GM12878 (cell line): Measurements from ENCODE around the gene ZNF101. TPM values are rescaled to one million over a fixed set of nuclear protein-coding genes. Genes with fewer than 3 reads are reported as not detected.

Source experiments
- ATF7 ChIP-seq: fragments of 450-650 bp; IDR thresholded peaks from 2 replicates; pipeline ENCODE4 v1.6.1; 2016; ENCODE audit warnings: low read depth, mild to moderate bottlenecking
- BCL11A ChIP-seq: IDR thresholded peaks from 2 replicates; pipeline ENCODE4 v1.6.1; 2011; ENCODE audit warnings: low read depth, low read length
- BHLHE40 ChIP-seq, 2 experiments: fragments of 450-650 bp in 1 of 2; IDR thresholded peaks; 2 replicates each; pipeline ENCODE4 v1.6.1; 2011 to 2017; ENCODE audit warnings: low read depth in 2 of 2, borderline replicate concordance in 1 of 2, improper control_type of control experiment in 1 of 2, low read length in 1 of 2, mild to moderate bottlenecking in 1 of 2
- CHD2 ChIP-seq: IDR thresholded peaks from 2 replicates; pipeline ENCODE4 v1.6.1; 2011; ENCODE audit warnings: low read depth, low read length, improper control_type of control experiment, borderline replicate concordance
- FOS ChIP-seq: IDR thresholded peaks from 3 replicates; pipeline ENCODE4 v1.6.1; 2011; ENCODE audit warnings: borderline replicate concordance; ENCODE audit not compliant: insufficient read length; ENCODE audit errors: extremely low read depth
- GABPA ChIP-seq: IDR thresholded peaks from 2 replicates; pipeline ENCODE4 v1.6.1; 2014; ENCODE audit warnings: antibody characterized with exemption, low read depth, mild to moderate bottlenecking, inconsistent platforms
- HCFC1 ChIP-seq: fragments of 150-350 bp; IDR thresholded peaks from 2 replicates; pipeline ENCODE4 v1.6.1; 2014; ENCODE audit warnings: low read length
- HDAC6 ChIP-seq: fragments of 200-600 bp; sonication (generic); IDR thresholded peaks from one replicate; pipeline ENCODE4 v1.8.0; 2017; ENCODE audit warnings: antibody characterized with exemption; ENCODE audit not compliant: unreplicated experiment
- HDGF ChIP-seq: fragments of 450-650 bp; IDR thresholded peaks from 2 replicates; pipeline ENCODE4 v1.6.1; 2016; ENCODE audit warnings: antibody characterized with exemption
- IRF4 ChIP-seq: IDR thresholded peaks from 2 replicates; pipeline ENCODE4 v1.6.1; 2011; ENCODE audit warnings: low read depth, low read length
- JUND ChIP-seq: IDR thresholded peaks from 2 replicates; pipeline ENCODE4 v1.6.1; 2012; ENCODE audit warnings: low read depth, mild to moderate bottlenecking, low read length, improper control_type of control experiment, moderate library complexity
- MTA2 ChIP-seq: fragments of 450-650 bp; IDR thresholded peaks from 2 replicates; pipeline ENCODE4 v1.6.1; 2016; ENCODE audit warnings: low read depth, mild to moderate bottlenecking, moderate library complexity
- MYB ChIP-seq: fragments of 150-350 bp; IDR thresholded peaks from 2 replicates; pipeline ENCODE4 v1.6.1; 2014; ENCODE audit warnings: mild to moderate bottlenecking, low read depth, low read length, borderline replicate concordance
- NFIC ChIP-seq: IDR thresholded peaks from 2 replicates; pipeline ENCODE4 v1.6.1; 2012; ENCODE audit warnings: low read depth, mild to moderate bottlenecking, inconsistent platforms, low read length, moderate library complexity
- POLR2A ChIP-seq: IDR thresholded peaks from 2 replicates; pipeline ENCODE4 v1.6.1; 2011; ENCODE audit warnings: low read depth, mild to moderate bottlenecking, low read length
- POLR2AphosphoS5 ChIP-seq: IDR thresholded peaks from 2 replicates; pipeline ENCODE4 v1.6.1; 2011; ENCODE audit warnings: mild to moderate bottlenecking, low read length, inconsistent platforms
- RAD51 ChIP-seq: fragments of 450-650 bp; IDR thresholded peaks from 2 replicates; pipeline ENCODE4 v1.6.1; 2016; ENCODE audit warnings: moderate library complexity, mild to moderate bottlenecking, inconsistent platforms
- RBBP5 ChIP-seq: fragments of 200-600 bp; sonication (generic); conservative IDR thresholded peaks from 2 replicates; pipeline ENCODE4 v1.6.1; 2016
- RELA ChIP-seq: fragments of 450-650 bp; IDR thresholded peaks from 2 replicates; pipeline ENCODE4 v1.8.0; 2014; ENCODE audit warnings: borderline replicate concordance; ENCODE audit not compliant: partially characterized antibody
- RUNX3 ChIP-seq: IDR thresholded peaks from 2 replicates; pipeline ENCODE4 v1.6.1; 2012; ENCODE audit warnings: low read length, inconsistent platforms
- SIN3A ChIP-seq: IDR thresholded peaks from 2 replicates; pipeline ENCODE4 v1.6.1; 2012; ENCODE audit warnings: low read depth, low read length, improper control_type of control experiment
- SMC3 ChIP-seq: IDR thresholded peaks from 2 replicates; pipeline ENCODE4 v1.6.1; 2011; ENCODE audit warnings: low read length, improper control_type of control experiment, borderline replicate concordance
- SP1 ChIP-seq: IDR thresholded peaks from one replicate; pipeline ENCODE4 v1.6.1; 2011; ENCODE audit warnings: low read depth, low read length
- SREBF2 ChIP-seq: IDR thresholded peaks from 2 replicates; pipeline ENCODE4 v1.6.1; 2012; ENCODE audit warnings: mild to moderate bottlenecking, low read length
- TAF1 ChIP-seq: IDR thresholded peaks from 2 replicates; pipeline ENCODE4 v1.6.1; 2011; ENCODE audit warnings: mild to moderate bottlenecking, low read depth, low read length, borderline replicate concordance
- TARDBP ChIP-seq: IDR thresholded peaks from 2 replicates; pipeline ENCODE4 v1.6.1; 2016; ENCODE audit warnings: borderline replicate concordance
- TBL1XR1 ChIP-seq: IDR thresholded peaks from 2 replicates; pipeline ENCODE4 v1.6.1; 2012; ENCODE audit warnings: low read depth, low read length, improper control_type of control experiment
- TCF12 ChIP-seq: IDR thresholded peaks from 2 replicates; pipeline ENCODE4 v1.6.1; 2011; ENCODE audit warnings: low read depth, mild to moderate bottlenecking, low read length
- TCF3 ChIP-seq: IDR thresholded peaks from 2 replicates; pipeline ENCODE4 v1.6.1; 2012; ENCODE audit warnings: low read depth, mild to moderate bottlenecking, low read length, borderline replicate concordance; ENCODE audit not compliant: insufficient read depth
- TCF7 ChIP-seq: IDR thresholded peaks from 2 replicates; pipeline ENCODE4 v1.6.1; 2014; ENCODE audit warnings: antibody characterized with exemption, borderline replicate concordance
- ZBTB40 ChIP-seq: fragments of 450-650 bp; IDR thresholded peaks from 2 replicates; pipeline ENCODE4 v1.6.1; 2016; ENCODE audit warnings: mild to moderate bottlenecking, moderate library complexity, borderline replicate concordance
- ZSCAN29 ChIP-seq: fragments of 450-650 bp; IDR thresholded peaks from 2 replicates; pipeline ENCODE4 v1.6.1; 2017; ENCODE audit warnings: mild to moderate bottlenecking, moderate library complexity
- ZZZ3 ChIP-seq: IDR thresholded peaks from 2 replicates; pipeline ENCODE4 v1.6.1; 2011; ENCODE audit warnings: low read depth; ENCODE audit not compliant: control insufficient read depth, insufficient read length
- polyA plus RNA-seq, 11 experiments: library from polyadenylated mRNA; depleted of rRNA in 4 of 11; unstranded in 6 of 11; stranded (reverse) in 5 of 11; fragments of >200 nt; fragmentation: Nextera tagmentation in 4 of 11; fragmentation: Illumina TruSeq in 1 of 11; extraction: Ambion mirVana in 4 of 11; extraction: Trizol in 1 of 11; gene quantifications; 1 replicate in 1 of 11; 2 replicates in 10 of 11; pipeline versions ENCODE4 v1.2.1 to v1.2.3, GENCODE V29; 2011 to 2016; ENCODE audit warnings: inconsistent platforms in 2 of 11, missing spikeins in 2 of 11, low read depth in 1 of 11
- total RNA-seq, 4 experiments: library from RNA; depleted of rRNA in 3 of 4; stranded (reverse); fragments of >200 nt in 3 of 4; fragmentation: Illumina TruSeq in 1 of 4; extraction: Trizol in 1 of 4; gene quantifications; 2 replicates each; pipeline versions ENCODE4 v1.2.1 to v1.2.3, GENCODE V29; 2013 to 2021

Gene ZNF101
- total and polyA plus RNA-seq, 10 of the 15 experiments (the other 5 are each of a cell fraction or from before 2014, with no cell fraction given), result 15.2 to 40.5 (median 19.8) TPM

DNA sequence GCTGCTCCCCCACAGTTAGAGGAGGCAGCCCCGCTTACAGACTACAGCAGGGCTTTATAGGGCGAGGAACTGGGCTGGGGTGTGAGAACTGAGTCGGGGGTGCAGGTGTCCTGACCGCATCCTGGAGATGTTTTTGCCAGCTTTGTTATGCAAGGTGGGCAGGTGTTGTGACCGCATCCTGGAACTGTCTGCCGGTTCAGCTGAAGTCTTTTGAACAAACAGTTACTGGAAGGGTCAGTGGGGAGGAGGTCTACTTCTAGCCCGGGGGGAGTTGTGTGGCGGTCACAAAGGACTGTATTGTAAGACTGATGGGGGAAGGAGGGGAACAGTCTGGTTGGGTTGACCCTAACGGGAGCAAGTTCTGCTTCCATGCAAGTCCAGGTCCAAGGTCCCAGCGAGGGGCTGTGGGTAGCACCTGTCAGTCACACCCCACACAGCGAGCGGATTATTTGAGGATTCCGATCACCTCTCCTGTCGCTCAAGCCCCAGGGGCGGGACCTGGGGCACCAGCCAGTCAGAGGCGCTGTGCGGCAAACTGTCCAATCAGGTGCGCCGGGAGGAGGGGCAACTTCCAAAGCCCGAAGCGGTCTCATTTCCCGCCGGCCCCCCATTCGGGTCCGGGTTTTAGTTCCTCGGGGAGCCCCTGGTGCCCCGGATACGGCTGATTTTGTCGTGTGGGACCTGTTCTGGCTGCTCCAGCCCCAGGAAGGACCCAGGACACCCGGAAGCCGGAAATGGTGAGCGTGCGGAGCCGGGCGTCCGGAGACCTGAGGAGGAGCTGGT is at the start of gene ZNF101 (continued):
- no peak for TF ChIP-seq SREBF2
- TF ChIP-seq GABPA, result peak; percentile 92
- peak; percentile 93 for TF ChIP-seq TCF3
- peak; percentile 90 for TF ChIP-seq CHD2
- no peak for TF ChIP-seq HCFC1
- no peak for TF ChIP-seq TBL1XR1
- no peak for TF ChIP-seq TCF7
- no peak for TF ChIP-seq RBBP5
- no peak for TF ChIP-seq TARDBP
- TF ChIP-seq RELA, result no peak
- TF ChIP-seq NFIC, result peak; percentile 42; the same call in 1 of the 2 replicates
- TF ChIP-seq SP1, result peak; percentile 95
- no peak for TF ChIP-seq BCL11A
- peak; percentile 76 for TF ChIP-seq FOS
- TF ChIP-seq BHLHE40 (IDR thresholded peaks at IDR 0.05; ENCODE audit: borderline replicate concordance in 1 of 2, low read depth in 2 of 2, low read length in 1 of 2), result peak in 1 of 2 experiments; percentile 70; a peak in 2 of 4 replicates
- TF ChIP-seq SMC3, result no peak
- TF ChIP-seq MYB, result no peak; the same call in 1 of the 2 replicates
- peak; percentile 86 for TF ChIP-seq ZBTB40
- TF ChIP-seq ZSCAN29, result no peak
- TF ChIP-seq ZZZ3, result no peak
- TF ChIP-seq POLR2AphosphoS5, result peak; percentile 87
- TF ChIP-seq SIN3A, result no peak
- TF ChIP-seq JUND, result peak; percentile 73; the same call in 1 of the 2 replicates
- TF ChIP-seq TCF12, result peak; percentile 97
- TF ChIP-seq RAD51, result no peak
- peak; percentile 87 for TF ChIP-seq POLR2A
- TF ChIP-seq MTA2, result peak; percentile 81
- no peak for TF ChIP-seq IRF4
- peak; percentile 94 for TF ChIP-seq RUNX3
- TF ChIP-seq HDGF, result no peak
- TF ChIP-seq TAF1, result peak; percentile 94
- peak; percentile 95 for TF ChIP-seq ATF7
- no peak for TF ChIP-seq HDAC6
